SK-N-SH treated with all-trans-retinoic acid at 6 μM for 48 hours (cell line): Measurements from ENCODE around the gene SPATS2L.

Source experiments
- ATAC-seq: fragments of 200-7000 bp; cut with Tn5 transposase; 3 replicates; pipeline ENCODE4 v1.9.1; 2020; ENCODE audit warnings: mild to moderate bottlenecking, moderate library complexity
- ARNTL ChIP-seq: fragments of 450-650 bp; formaldehyde crosslinking; IDR thresholded peaks from 2 replicates; pipeline ENCODE4 v1.5.0; 2020; ENCODE audit warnings: low read depth, mild to moderate bottlenecking, moderate library complexity, borderline replicate concordance
- BACH2 ChIP-seq: fragments of 250-450 bp; sonication (Bioruptor Pico); IDR thresholded peaks from 2 replicates; pipeline ENCODE4 v1.9.0; 2021; ENCODE audit warnings: mild to moderate bottlenecking, borderline replicate concordance
- CREB5 ChIP-seq: fragments of 250-450 bp; sonication (Bioruptor Pico); IDR thresholded peaks from 2 replicates; pipeline ENCODE4 v1.5.1; 2020; ENCODE audit warnings: low read depth, mild to moderate bottlenecking, moderate library complexity
- CSDC2 ChIP-seq: fragments of 250-450 bp; sonication (Bioruptor Pico); IDR thresholded peaks from 2 replicates; pipeline ENCODE4 v1.5.0; 2020; ENCODE audit warnings: mild to moderate bottlenecking, moderate library complexity
- ESRRG ChIP-seq: fragments of 250-450 bp; sonication (Bioruptor Pico); IDR thresholded peaks from 2 replicates; pipeline ENCODE4 v1.6.1; 2021; ENCODE audit warnings: mild to moderate bottlenecking
- GLIS3 ChIP-seq: fragments of 250-450 bp; sonication (Bioruptor Pico); IDR thresholded peaks from 2 replicates; pipeline ENCODE4 v1.5.0; 2020; ENCODE audit warnings: mild to moderate bottlenecking, moderate library complexity
- ISL1 ChIP-seq: fragments of 250-450 bp; sonication (Bioruptor Pico); IDR thresholded peaks from 2 replicates; pipeline ENCODE4 v2.1.2; 2022; ENCODE audit warnings: mild to moderate bottlenecking, moderate library complexity
- OSR1 ChIP-seq: fragments of 250-450 bp; sonication (Bioruptor Pico); IDR thresholded peaks from 2 replicates; pipeline ENCODE4 v1.8.0; 2022; ENCODE audit warnings: moderate library complexity, mild to moderate bottlenecking, inconsistent platforms
- POU6F1 ChIP-seq: fragments of 250-450 bp; sonication (Bioruptor Pico); IDR thresholded peaks from 2 replicates; pipeline ENCODE4 v1.8.0; 2021; ENCODE audit warnings: low read depth, mild to moderate bottlenecking, moderate library complexity, borderline replicate concordance
- PPARA ChIP-seq: fragments of 250-450 bp; sonication (Bioruptor Pico); IDR thresholded peaks from 2 replicates; pipeline ENCODE4 v1.5.0; 2020; ENCODE audit warnings: mild to moderate bottlenecking, borderline replicate concordance
- RARB ChIP-seq: fragments of 250-450 bp; sonication (Bioruptor Pico); IDR thresholded peaks from 2 replicates; pipeline ENCODE4 v1.8.0; 2021; ENCODE audit warnings: mild to moderate bottlenecking, moderate library complexity
- TCF4 ChIP-seq: fragments of 250-450 bp; sonication (Bioruptor Pico); IDR thresholded peaks from 2 replicates; pipeline ENCODE4 v1.8.0; 2021; ENCODE audit warnings: mild to moderate bottlenecking, moderate library complexity, borderline replicate concordance
- TSHZ2 ChIP-seq: fragments of 250-450 bp; sonication (Bioruptor Pico); IDR thresholded peaks from 2 replicates; pipeline ENCODE4 v1.5.0; 2020; ENCODE audit warnings: mild to moderate bottlenecking, moderate library complexity
- ZC3H10 ChIP-seq: fragments of 250-450 bp; sonication (Bioruptor Pico); IDR thresholded peaks from 2 replicates; pipeline ENCODE4 v1.5.1; 2021; ENCODE audit warnings: mild to moderate bottlenecking, moderate library complexity
- ZFP3 ChIP-seq: fragments of 250-450 bp; sonication (Bioruptor Pico); IDR thresholded peaks from 2 replicates; pipeline ENCODE4 v1.5.0; 2020; ENCODE audit warnings: mild to moderate bottlenecking, moderate library complexity
- ZFP30 ChIP-seq: fragments of 450-650 bp; formaldehyde crosslinking; IDR thresholded peaks from 2 replicates; pipeline ENCODE4 v1.5.0; 2022; ENCODE audit warnings: mild to moderate bottlenecking, moderate library complexity
- ZNF565 ChIP-seq: fragments of 450-650 bp; formaldehyde crosslinking; conservative IDR thresholded peaks from 2 replicates; pipeline ENCODE4 v1.5.0; 2020; ENCODE audit warnings: low read depth, mild to moderate bottlenecking, moderate library complexity
- ZNF70 ChIP-seq: fragments of 450-650 bp; formaldehyde crosslinking; IDR thresholded peaks from 2 replicates; pipeline ENCODE4 v1.5.0; 2020; ENCODE audit warnings: mild to moderate bottlenecking, moderate library complexity
- ZNF8 ChIP-seq: fragments of 450-650 bp; formaldehyde crosslinking; IDR thresholded peaks from 2 replicates; pipeline ENCODE4 v1.5.0; 2020; ENCODE audit warnings: mild to moderate bottlenecking, moderate library complexity

Gene SPATS2L

GRCh38 chr2:200306196-200306930 lies at the start of gene SPATS2L:
Gene SPATS2L (plus strand): TSS chr2:200306693. CDS start chr2:200389245, 82,552 bp downstream.
- TF ChIP-seq CSDC2 (no peak), POU6F1 (no peak), PPARA (CRISPR knock-in tag) (no peak), ZNF70 (CRISPR knock-in tag) (no peak), TSHZ2 (CRISPR knock-in tag) (no peak), ARNTL (no peak), ZC3H10 (CRISPR knock-in tag) (no peak), CREB5 (CRISPR knock-in tag) (no peak), ZFP3 (CRISPR knock-in tag) (no peak), RARB (CRISPR knock-in tag) (no peak)
- ATAC-seq: peak; percentile 72

GRCh38 chr2:200257570-200257969 lies 48.9 kb upstream of the SPATS2L start:
- ATAC-seq: no peak
- no peak for TF ChIP-seq GLIS3 (CRISPR knock-in tag)
- no peak for TF ChIP-seq ZFP3 (CRISPR knock-in tag)
- no peak for TF ChIP-seq ZNF565
- no peak for TF ChIP-seq ESRRG (CRISPR knock-in tag)
- no peak for TF ChIP-seq OSR1 (CRISPR knock-in tag)
- TF ChIP-seq PPARA (CRISPR knock-in tag): no peak
- no peak for TF ChIP-seq BACH2 (CRISPR knock-in tag)
- TF ChIP-seq POU6F1: no peak

GRCh38 chr2:200258081-200258480 lies 48.4 kb upstream of the SPATS2L start:
- TF ChIP-seq CSDC2 (no peak), TCF4 (CRISPR knock-in tag) (no peak)
- TF ChIP-seq, all 23 proteins: peak for 0
- no peak for ATAC-seq

- TF ChIP-seq ARNTL: no peak
- TF ChIP-seq ZFP30 (CRISPR knock-in tag): no peak
- no peak for TF ChIP-seq GLIS3 (CRISPR knock-in tag)
- no peak for TF ChIP-seq ISL1 (CRISPR knock-in tag)
- TF ChIP-seq CREB5 (CRISPR knock-in tag): no peak
- TF ChIP-seq ESRRG (CRISPR knock-in tag): no peak
- TF ChIP-seq PPARA (CRISPR knock-in tag): no peak
- TF ChIP-seq CSDC2: no peak
- no peak for TF ChIP-seq ZNF8
- TF ChIP-seq, all 23 proteins: peak for 0
- no peak for ATAC-seq
These were observed 47.5 kb upstream of the SPATS2L start for GRCh38 chr2:200258881-200259576.
